Measurements from ENCODE around the gene COBL. TPM values are rescaled to one million over a fixed set of nuclear protein-coding genes. Genes with fewer than 3 reads are reported as not detected.

Gene COBL
- total and polyA plus RNA-seq, 2 of the 8 experiments (the other 6 are each of a cell fraction or from before 2014, with no cell fraction given) = 13.8 to 40.4 TPM

DNA sequence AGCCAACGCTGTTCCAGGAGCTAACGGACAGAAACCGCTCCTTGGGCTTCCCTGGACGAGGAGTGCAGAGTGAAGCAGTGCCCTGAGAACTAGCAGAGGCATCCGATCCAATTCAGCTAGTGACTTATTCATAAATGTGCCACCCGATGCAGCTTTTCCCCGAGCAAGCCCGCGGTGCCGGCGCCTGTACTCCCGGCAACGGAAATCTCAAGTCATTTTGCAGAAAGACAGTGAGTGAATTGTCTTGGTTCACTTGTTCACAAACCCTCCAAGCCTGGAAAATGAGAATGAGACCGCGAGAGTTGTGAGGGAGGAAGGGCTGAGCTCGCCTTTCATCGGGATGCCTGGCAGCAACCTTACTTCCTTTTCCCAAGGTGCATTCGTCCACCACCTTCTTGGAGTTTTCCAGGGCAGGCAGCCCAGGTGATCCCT lies 87.5 kb downstream of the COBL start (continued):
- TF ChIP-seq TCF12 (IDR thresholded peaks at IDR 0.05; ENCODE audit: low read depth, low read length) (no peak), SIX5 (IDR thresholded peaks at IDR 0.05; ENCODE audit: low read depth, low read length) (no peak), TAF1 (IDR thresholded peaks at IDR 0.05; ENCODE audit: low read depth, low read length) (no peak), SIRT6 (IDR thresholded peaks at IDR 0.05; ENCODE audit: low read length) (no peak)
